NCI-H82 treated with DMSO at 0.1 percent for 48 hours (cell line): ENCODE measurements around the gene GPX2.
"Not testable (repeated sequence)": the region's sequence is repeated elsewhere in the genome, so short reads cannot be mapped to it uniquely, and the experiment has no call there.

Experiments
- DNase-seq: peaks from one replicate; lab custom pipeline; 2025; ENCODE audit not compliant: unreplicated experiment; lab: John Stamatoyannopoulos, UW

GPX2 gene

GRCh38 chr14:64915029-64915424 is 27.5 kb downstream of the GPX2 start:
- no peak for DNase-seq

GRCh38 chr14:64914237-64915028 is 28.1 kb downstream of the GPX2 start, which contains the start of gene CHURC1:
Gene CHURC1, plus strand, starts transcription at chr14:64914455. Its CDS starts 41 bp downstream, at chr14:64914496.
- DNase-seq = peak; percentile 94

GRCh38 chr14:64913477-64913876 is 29.1 kb downstream of the GPX2 start:
- DNase-seq = not testable (repeated sequence)

- DNase-seq = no peak
Measured at GRCh38 chr14:64912261-64912660, 30.3 kb downstream of the GPX2 start.

- DNase-seq = peak; percentile 6
Measured at GRCh38 chr14:64910847-64911495, 31.6 kb downstream of the GPX2 start.

GRCh38 chr14:64906022-64906421 is 36.5 kb downstream of the GPX2 start:
- DNase-seq = no peak

GRCh38 chr14:64899958-64900357 is 42.6 kb downstream of the GPX2 start:
- no peak for DNase-seq

GRCh38 chr14:64891839-64892375 is 50.6 kb downstream of the GPX2 start:
- peak; percentile 38 for DNase-seq

GRCh38 chr14:64891173-64891838 is 51.2 kb downstream of the GPX2 start:
- no peak for DNase-seq

GRCh38 chr14:64889352-64889751 is 53.2 kb downstream of the GPX2 start:
- DNase-seq = no peak
